SK-N-SH (cell line): ENCODE results near the gene STK4. TPM values are rescaled to one million over a fixed set of nuclear protein-coding genes. Genes with fewer than 3 reads are reported as not detected.

ENCODE experiments used
- CTCF ChIA-PET: fragments of 300-600, 350-600 bp; formaldehyde crosslinking; extraction: SDS; loops from one replicate; lab custom pipeline; 2021; lab: Yijun Ruan, JAX
- POLR2A ChIA-PET: fragments of 350-600 bp; sonication (Branson Sonifier 250); formaldehyde crosslinking; extraction: SDS; loops from one replicate; lab custom pipeline; 2020; ENCODE audit warnings: antibody characterized with exemption, inconsistent platforms; lab: Yijun Ruan, JAX
- DNase-seq: peaks from one replicate; pipeline ENCODE4 v3.0.0; 2012
- H2AFZ ChIP-seq: fragments of 200-600 bp; sonication (generic); 2 replicates; pipeline ENCODE4 v1.8.1; 2016; ENCODE audit warnings: antibody characterized with exemption, mild to moderate bottlenecking, low read depth
- H3F3A ChIP-seq: fragments of 200-600 bp; sonication (generic); replicated peaks from 2 replicates; pipeline ENCODE3; 2016; ENCODE audit warnings: antibody characterized with exemption, mild to moderate bottlenecking; ENCODE audit not compliant: insufficient read depth
- H3K27ac ChIP-seq, 2 experiments: fragments of 200-500 bp in 1 of 2; fragments of 200-600 bp in 1 of 2; sonication (Bioruptor generic) in 1 of 2; sonication (generic), shearing (Covaris generic) in 1 of 2; 2 replicates each; pipeline versions ENCODE4 v1.5.1 to v1.6.1; 2014 to 2016; ENCODE audit warnings: low read depth in 2 of 2, inconsistent platforms in 1 of 2, low read length in 1 of 2, mild to moderate bottlenecking in 1 of 2, mixed read lengths in 1 of 2
- H3K27me3 ChIP-seq: fragments of 200-600 bp; sonication (generic), shearing (Covaris generic); 2 replicates; pipeline ENCODE4 v1.6.1; 2016; ENCODE audit warnings: mixed run types; ENCODE audit not compliant: insufficient read depth
- H3K36me3 ChIP-seq, 2 experiments: fragments of 200-500 bp in 1 of 2; fragments of 200-600 bp in 1 of 2; sonication (Bioruptor generic) in 1 of 2; sonication (generic) in 1 of 2; replicated peaks in 1 of 2; 2 replicates each; pipeline versions ENCODE3 to v1.5.1; 2014 to 2016; ENCODE audit warnings: low read length in 1 of 2, mild to moderate bottlenecking in 1 of 2; ENCODE audit not compliant: insufficient read depth in 2 of 2, control insufficient read depth in 1 of 2
- H3K4me1 ChIP-seq, 2 experiments: fragments of 200-500 bp in 1 of 2; fragments of 200-600 bp in 1 of 2; sonication (Bioruptor generic) in 1 of 2; sonication (generic), shearing (Covaris generic) in 1 of 2; 2 replicates each; pipeline versions ENCODE4 v1.5.1 to v1.6.1; 2014 to 2016; ENCODE audit warnings: low read depth in 1 of 2, low read length in 1 of 2, mixed run types in 1 of 2; ENCODE audit not compliant: insufficient read depth in 2 of 2, control insufficient read depth in 1 of 2
- H3K4me2 ChIP-seq: fragments of 200-600 bp; sonication (generic), shearing (Covaris generic); 2 replicates; pipeline ENCODE4 v1.6.1; 2017; ENCODE audit warnings: mixed run types
- H3K4me3 ChIP-seq, 2 experiments: fragments of 200-500 bp in 1 of 2; fragments of 200-600 bp in 1 of 2; sonication (Bioruptor generic) in 1 of 2; sonication (generic), shearing (Covaris generic) in 1 of 2; 2 replicates each; pipeline versions ENCODE4 v1.5.1 to v1.8.1; 2014 to 2016; ENCODE audit warnings: low read depth in 2 of 2, inconsistent platforms in 1 of 2, low read length in 1 of 2, mild to moderate bottlenecking in 1 of 2, mixed read lengths in 1 of 2, moderate library complexity in 1 of 2
- H3K79me2 ChIP-seq: fragments of 200-600 bp; sonication (generic); 2 replicates; pipeline ENCODE4 v1.8.1; 2017; ENCODE audit warnings: mild to moderate bottlenecking; ENCODE audit not compliant: insufficient read depth
- H3K9ac ChIP-seq: fragments of 200-600 bp; sonication (generic); 2 replicates; pipeline ENCODE4 v1.6.1; 2017; ENCODE audit warnings: mixed run types
- H3K9me2 ChIP-seq: fragments of 200-600 bp; sonication (generic); 2 replicates; pipeline ENCODE4 v1.6.1; 2017; ENCODE audit warnings: mixed run types
- H3K9me3 ChIP-seq: fragments of 200-600 bp; sonication (generic); 2 replicates; pipeline ENCODE4 v1.6.1; 2017; ENCODE audit warnings: mixed run types, mild to moderate bottlenecking, moderate library complexity
- H4K20me1 ChIP-seq: fragments of 200-600 bp; sonication (generic); 2 replicates; pipeline ENCODE4 v1.6.1; 2017; ENCODE audit warnings: mild to moderate bottlenecking, mixed run types; ENCODE audit not compliant: insufficient read depth
- CHD2 ChIP-seq: fragments of 150-350 bp; IDR thresholded peaks from 2 replicates; pipeline ENCODE4 v1.6.1; 2018; ENCODE audit warnings: low read length; ENCODE audit not compliant: partially characterized antibody
- EP300 ChIP-seq, 2 experiments: IDR thresholded peaks; 2 replicates each; pipeline versions ENCODE4 v1.4.0 to v1.6.1; 2012; ENCODE audit warnings: borderline replicate concordance in 1 of 2, low read depth in 1 of 2, low read length in 1 of 2
- EZH2phosphoT487 ChIP-seq: fragments of 200-600 bp; sonication (generic); IDR thresholded peaks from 2 replicates; pipeline ENCODE4 v1.6.1; 2017; ENCODE audit warnings: low read depth, mixed run types, mild to moderate bottlenecking, antibody characterized with exemption, moderate library complexity, borderline replicate concordance
- FOXJ3 ChIP-seq: sonication (generic); formaldehyde crosslinking; IDR thresholded peaks from 2 replicates; pipeline ENCODE4 v1.5.1; 2020; ENCODE audit warnings: mild to moderate bottlenecking, missing genetic modification reagents
- FOXM1 ChIP-seq: IDR thresholded peaks from 2 replicates; pipeline ENCODE4 v1.4.0; 2012; ENCODE audit warnings: low read depth, mild to moderate bottlenecking
- GATA2 ChIP-seq: sonication (generic); formaldehyde crosslinking; IDR thresholded peaks from 2 replicates; pipeline ENCODE4 v1.5.0; 2020; ENCODE audit warnings: mild to moderate bottlenecking, missing genetic modification reagents
- IRF3 ChIP-seq: fragments of 150-350 bp; IDR thresholded peaks from 2 replicates; pipeline ENCODE4 v1.6.1; 2016; ENCODE audit warnings: mild to moderate bottlenecking, low read depth, low read length
- MAX ChIP-seq: IDR thresholded peaks from 2 replicates; pipeline ENCODE4 v1.4.0; 2012; ENCODE audit warnings: low read depth
- MEF2A ChIP-seq: IDR thresholded peaks from 2 replicates; pipeline ENCODE4 v1.4.0; 2012; ENCODE audit warnings: low read depth, borderline replicate concordance
- PBX3 ChIP-seq: IDR thresholded peaks from 2 replicates; pipeline ENCODE4; 2012
- RCOR1 ChIP-seq: fragments of 150-350 bp; IDR thresholded peaks from 2 replicates; pipeline ENCODE4 v1.6.1; 2017; ENCODE audit warnings: antibody characterized with exemption, low read length
- RXRA ChIP-seq: IDR thresholded peaks from 2 replicates; pipeline ENCODE4 v1.4.0; 2012; ENCODE audit warnings: low read depth, mild to moderate bottlenecking, borderline replicate concordance
- SIN3A ChIP-seq: IDR thresholded peaks from 2 replicates; pipeline ENCODE4 v1.6.1; 2012; ENCODE audit warnings: low read depth, mild to moderate bottlenecking, low read length, moderate library complexity, borderline replicate concordance
- USF1 ChIP-seq: IDR thresholded peaks from 2 replicates; pipeline ENCODE4 v1.4.0; 2012; ENCODE audit warnings: low read depth, borderline replicate concordance
- USF2 ChIP-seq: fragments of 150-350 bp; IDR thresholded peaks from 2 replicates; pipeline ENCODE4 v1.6.1; 2017; ENCODE audit warnings: antibody characterized with exemption, low read length, low read depth, borderline replicate concordance
- WGBS: methylation state at CpG from one replicate; pipeline ENCODE4 v1.1.6; 2017; ENCODE audit warnings: low lambda C conversion rate; 5-methylcytosine and 5-hydroxymethylcytosine counted together
- polyA plus RNA-seq, 3 experiments: library from polyadenylated mRNA; depleted of rRNA; stranded (reverse); fragments of >200 nt; gene quantifications; 2 replicates each; pipeline ENCODE4 v1.2.3, GENCODE V29; 2012

The STK4 gene
- polyA plus RNA-seq, 1 of the 3 experiments (the other 2 are of a cell fraction): 11.4 TPM

- no peak overlapping the region for H2AFZ ChIP-seq
- no peaks in the 10 kb centered on the region for H4K20me1 ChIP-seq
- H3F3A ChIP-seq: peaks cover 29% of the 10 kb centered on the region
- DNase-seq: no peak
- POLR2A ChIA-PET: no interaction called here
- H3K4me1 ChIP-seq: peaks cover 2 to 36% of the 10 kb centered on the region in 2 experiments; a peak in 3 of 4 replicates
- no peak for TF ChIP-seq MEF2A
- TF ChIP-seq FOXM1: no peak
- no peak for TF ChIP-seq CHD2
- TF ChIP-seq FOXJ3 (CRISPR knock-in tag): no peak
- TF ChIP-seq EZH2phosphoT487: no peak
- no peak for TF ChIP-seq RCOR1
- TF ChIP-seq USF2: no peak
- TF ChIP-seq IRF3: no peak
- TF ChIP-seq MAX: no peak
- no peak for TF ChIP-seq USF1
- no peak for TF ChIP-seq SIN3A
- no peak for TF ChIP-seq EP300 (IDR thresholded peaks at IDR 0.05; ENCODE audit: borderline replicate concordance in 1 of 2, low read depth in 1 of 2, low read length in 1 of 2)
- no peak for TF ChIP-seq RXRA
- no peak for TF ChIP-seq PBX3
- no peak for TF ChIP-seq GATA2
- TF ChIP-seq, all 33 proteins: peak for 0
- Histone ChIP-seq H3K4me3 (no peak overlapping the region), H3K4me2 (no peak overlapping the region), H3K36me3 (peaks cover 0 to 26% of the 10 kb centered on the region in 2 experiments), H3K27ac (0 out of 4 replicates have a peak overlapping the region, but pooled peaks of 1 of the 2 experiments have one; percentile 12), H3K79me2 (peaks cover 25% of the 10 kb centered on the region), H3K9me3 (no peaks in the 10 kb centered on the region), H3K9ac (no peak overlapping the region), H3K9me2 (no peaks in the 10 kb centered on the region), H3K27me3 (no peaks in the 10 kb centered on the region)
- CTCF ChIA-PET: interaction anchor here (1.4 to 2.3 kb wide), 3 partner anchors 10 to 37 kb away, joined by 4 to 16 read pairs (median 5); no protein-coding TSS in a partner anchor
- WGBS: 94% methylated on average over 1 of the region's 1 CpG
Observed at GRCh38 chr20:45034436-45034835, 68.1 kb downstream of the STK4 start.
